C4-2B (cell line): ENCODE results near the gene ATP8B1.

ENCODE experiments used
- CTCF ChIP-seq: fragments of 450-650 bp; conservative IDR thresholded peaks from 2 replicates; pipeline ENCODE4 v1.5.1; 2017; ENCODE audit warnings: mild to moderate bottlenecking
- ZFX ChIP-seq: fragments of 450-650 bp; IDR thresholded peaks from 2 replicates; pipeline ENCODE4 v1.6.1; 2017

GRCh38 chr18:57835904-57836303, 32.8 kb upstream of the ATP8B1 start:
- TF ChIP-seq CTCF: no peak
- TF ChIP-seq ZFX: no peak
